Endothelial cell of umbilical vein (primary cell): ENCODE data around the gene ST6GALNAC3. TPM values are rescaled to one million over a fixed set of nuclear protein-coding genes. Genes with fewer than 3 reads are reported as not detected.

Source experiments
- BruUV-seq: library from RNA; stranded (reverse); fragments of 400-500 nt; replicated peaks from 2 replicates; lab custom pipeline; 2021; lab: Mats Ljungman, UMichigan
- CTCF ChIA-PET: fragments of 300-600, 350-600 bp; sonication (Branson Sonifier 250); formaldehyde crosslinking; loops from one replicate; lab custom pipeline; 2021; ENCODE audit warnings: antibody characterized with exemption, inconsistent platforms; lab: Charles Lee
- POLR2A ChIA-PET: fragments of 300-600, 350-600 bp; sonication (Branson Sonifier 250); formaldehyde crosslinking; loops from one replicate; lab custom pipeline; 2021; ENCODE audit warnings: antibody characterized with exemption, inconsistent platforms; lab: Charles Lee
- DNase-seq: peaks from one replicate; pipeline ENCODE4 v3.0.0-alpha.2; 2011; ENCODE audit warnings: low read depth, low spot score
- FAIRE-seq: peaks from 2 replicates; lab custom pipeline; 2011; peaks lifted over from hg19 to GRCh38; lab: Jason Lieb, UNC
- H2AFZ ChIP-seq: 2 replicates; pipeline ENCODE4 v1.6.0; 2012; ENCODE audit warnings: low read depth, low read length, control low read depth, inconsistent platforms
- H3K27ac ChIP-seq: 2 replicates; pipeline ENCODE4 v1.5.1; 2011; ENCODE audit warnings: low read depth, mild to moderate bottlenecking, control low read depth, low read length, moderate library complexity; ENCODE audit not compliant: insufficient read depth
- H3K27me3 ChIP-seq, 2 experiments: 2 replicates each; pipeline versions ENCODE4 v1.6.0 to v1.6.1; 2011; ENCODE audit warnings: low read length in 2 of 2, mixed read lengths in 1 of 2; ENCODE audit not compliant: control insufficient read depth in 2 of 2, insufficient read depth in 2 of 2
- H3K36me3 ChIP-seq, 2 experiments: 2 replicates in 1 of 2; 3 replicates in 1 of 2; pipeline ENCODE4 v1.5.1; 2011; ENCODE audit warnings: low read length in 2 of 2, mild to moderate bottlenecking in 1 of 2, moderate library complexity in 1 of 2; ENCODE audit not compliant: control insufficient read depth in 2 of 2, insufficient read depth in 2 of 2; ENCODE audit errors: extremely low read depth in 1 of 2
- H3K4me1 ChIP-seq: 3 replicates; pipeline ENCODE4 v1.5.1; 2011; ENCODE audit warnings: mild to moderate bottlenecking, low read length; ENCODE audit not compliant: control insufficient read depth, insufficient read depth; ENCODE audit errors: extremely low read depth
- H3K4me2 ChIP-seq: 2 replicates; pipeline ENCODE4 v1.6.1; 2011; ENCODE audit warnings: low read length, control low read depth, mixed read lengths; ENCODE audit not compliant: insufficient read depth
- H3K4me3 ChIP-seq, 3 experiments: fragments of 200-600 bp in 1 of 3; sonication (generic), shearing (Covaris generic) in 1 of 3; replicated peaks in 1 of 3; 2 replicates each; pipeline ENCODE4 v1.5.1; 2011 to 2016; ENCODE audit warnings: control low read depth in 3 of 3, low read length in 3 of 3, mild to moderate bottlenecking in 2 of 3, inconsistent platforms in 1 of 3, low read depth in 1 of 3, moderate library complexity in 1 of 3; ENCODE audit not compliant: insufficient read depth in 1 of 3
- H3K79me2 ChIP-seq: 2 replicates; pipeline ENCODE4 v1.6.0; 2012; ENCODE audit warnings: low read length, inconsistent platforms; ENCODE audit not compliant: control insufficient read depth, insufficient read depth
- H3K9ac ChIP-seq: replicated peaks from 2 replicates; pipeline ENCODE3; 2011; ENCODE audit warnings: low read length, control low read depth; ENCODE audit not compliant: insufficient read depth; ENCODE audit errors: extremely low read depth
- H3K9me1 ChIP-seq: replicated peaks from 3 replicates; pipeline ENCODE4 v1.6.0; 2011; ENCODE audit warnings: mild to moderate bottlenecking, low read length; ENCODE audit not compliant: control insufficient read depth, insufficient read depth; ENCODE audit errors: extremely low read depth
- H3K9me3 ChIP-seq: replicated peaks from 2 replicates; pipeline ENCODE4 v1.5.1; 2012; ENCODE audit warnings: low read length, inconsistent platforms; ENCODE audit not compliant: control insufficient read depth, insufficient read depth
- H4K20me1 ChIP-seq: replicated peaks from 2 replicates; pipeline ENCODE3; 2011; ENCODE audit warnings: mild to moderate bottlenecking, low read length; ENCODE audit not compliant: control insufficient read depth, insufficient read depth; ENCODE audit errors: extremely low read depth
- EZH2 ChIP-seq: IDR thresholded peaks from 2 replicates; pipeline ENCODE4 v1.6.1; 2012; ENCODE audit warnings: borderline replicate concordance, low read depth, mild to moderate bottlenecking, moderate library complexity, low read length, inconsistent platforms; ENCODE audit not compliant: severe bottlenecking
- FOS ChIP-seq: IDR thresholded peaks from 2 replicates; pipeline ENCODE4 v1.6.1; 2011; ENCODE audit warnings: mild to moderate bottlenecking, low read length, moderate library complexity, borderline replicate concordance; ENCODE audit not compliant: insufficient read depth
- GATA2 ChIP-seq: IDR thresholded peaks from 2 replicates; pipeline ENCODE4 v1.7.0; 2011; ENCODE audit warnings: low read depth, mild to moderate bottlenecking, moderate library complexity, mixed read lengths, low read length; ENCODE audit not compliant: insufficient read length, insufficient read depth
- JUN ChIP-seq: IDR thresholded peaks from 2 replicates; pipeline ENCODE4 v1.6.1; 2011; ENCODE audit warnings: borderline replicate concordance, low read depth; ENCODE audit not compliant: insufficient read length, insufficient read depth
- MYC ChIP-seq: IDR thresholded peaks from one replicate; pipeline ENCODE4 v1.6.1; 2011; ENCODE audit warnings: mild to moderate bottlenecking, low read depth, low read length
- POLR2A ChIP-seq: IDR thresholded peaks from 2 replicates; pipeline ENCODE4 v1.6.1; 2012; ENCODE audit warnings: low read depth, mild to moderate bottlenecking, control low read depth, low read length
- POLR2AphosphoS5 ChIP-seq: IDR thresholded peaks from 2 replicates; pipeline ENCODE4 v1.6.1; 2012; ENCODE audit warnings: low read depth, mild to moderate bottlenecking, control low read depth, low read length, moderate library complexity; ENCODE audit not compliant: insufficient read depth
- dilution Hi-C: fragments of 300-500 bp; cut with MboI; formaldehyde crosslinking; loops from one replicate; pipeline ENCODE4 v1.15.0; 2019; ENCODE audit warnings: low sequenced_read_pairs; ENCODE audit not compliant: extremely low pct_ligation_motif_present
- intact Hi-C: fragments of 100-400 bp; cut with micrococcal nuclease; formaldehyde crosslinking; loops from one replicate; pipeline ENCODE4 v1.10.0; 2022
- polyA plus RNA-seq, 4 experiments: library from polyadenylated mRNA; depleted of rRNA in 3 of 4; stranded (reverse) in 3 of 4; unstranded in 1 of 4; fragments of >200 nt; gene quantifications; 2 replicates each; pipeline versions ENCODE4 v1.2.1 to v1.2.3, GENCODE V29; 2011 to 2012; ENCODE audit warnings: missing spikeins in 1 of 4
- total RNA-seq: library from RNA; stranded (reverse); gene quantifications from 2 replicates; pipeline ENCODE4 v1.2.3, GENCODE V29; 2021
- TF ChIP-seq, protein P1 (sequence below): IDR thresholded peaks from 2 replicates; pipeline ENCODE4 v1.6.1; 2011; ENCODE audit not compliant: insufficient read depth, insufficient read length
- TF ChIP-seq, protein P2 (sequence below), 2 donors: IDR thresholded peaks; 1 replicate in 1 of 2; 2 replicates in 1 of 2; pipeline ENCODE4 v1.5.1; 2011; ENCODE audit warnings: low read length in 2 of 2, mild to moderate bottlenecking in 2 of 2, moderate library complexity in 2 of 2, control low read depth in 1 of 2, inconsistent platforms in 1 of 2, low read depth in 1 of 2; ENCODE audit not compliant: insufficient read depth in 1 of 2; ENCODE audit errors: extremely low read depth in 1 of 2

ST6GALNAC3 gene
- total and polyA plus RNA-seq, 2 donors (not counting 3 experiments of a cell fraction or from before 2014, with no cell fraction given), result 7.6 to 48.3 TPM

DNA sequence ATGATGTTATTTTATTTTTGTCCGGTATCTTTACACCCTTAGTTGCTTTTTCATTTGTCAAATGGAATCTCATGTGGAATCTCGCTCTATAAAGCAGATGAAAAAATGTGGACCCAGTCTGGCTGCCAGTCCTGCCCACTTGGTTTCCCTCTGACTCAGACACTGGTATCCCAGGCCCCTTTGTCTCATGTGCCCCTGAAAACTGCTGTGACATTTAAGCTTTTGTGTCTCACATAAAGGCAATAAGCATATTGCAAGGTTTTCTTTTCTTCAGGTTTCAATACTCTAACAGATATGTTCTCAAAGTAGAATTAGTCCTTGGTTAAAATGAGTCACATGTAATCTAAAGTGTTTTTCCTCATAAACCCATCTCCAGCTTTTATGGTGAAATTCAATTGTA, 183.3 kb downstream of the ST6GALNAC3 start:
- H3K4me3 ChIP-seq, result no peak overlapping the region
- H3K79me2 ChIP-seq, result no peaks in the 10 kb centered on the region
- H3K9me3 ChIP-seq, result no peaks in the 10 kb centered on the region
- no peaks in the 10 kb centered on the region for H3K36me3 ChIP-seq
- H3K4me2 ChIP-seq, result no peak overlapping the region
- no peaks in the 10 kb centered on the region for H3K27me3 ChIP-seq
- dilution Hi-C loops (no loop called here), intact Hi-C loops (no loop called here)
- H3K9ac ChIP-seq, result no peak overlapping the region
- H2AFZ ChIP-seq, result no peak overlapping the region
- ChIA-PET POLR2A (no interaction called here), CTCF (interaction anchor here (1.4 kb wide), 1 partner anchor 104 kb away, joined by 4 read pairs; no protein-coding TSS in a partner anchor)
- no peak for TF ChIP-seq GATA2
- TF ChIP-seq POLR2A, result no peak
- TF ChIP-seq JUN, result no peak
- no peak for TF ChIP-seq EZH2
- TF ChIP-seq, protein P1, sequence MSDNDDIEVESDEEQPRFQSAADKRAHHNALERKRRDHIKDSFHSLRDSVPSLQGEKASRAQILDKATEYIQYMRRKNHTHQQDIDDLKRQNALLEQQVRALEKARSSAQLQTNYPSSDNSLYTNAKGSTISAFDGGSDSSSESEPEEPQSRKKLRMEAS, result no peak
- TF ChIP-seq FOS, result no peak
- TF ChIP-seq POLR2AphosphoS5, result no peak
- no peak for TF ChIP-seq MYC
- TF ChIP-seq, protein P2, sequence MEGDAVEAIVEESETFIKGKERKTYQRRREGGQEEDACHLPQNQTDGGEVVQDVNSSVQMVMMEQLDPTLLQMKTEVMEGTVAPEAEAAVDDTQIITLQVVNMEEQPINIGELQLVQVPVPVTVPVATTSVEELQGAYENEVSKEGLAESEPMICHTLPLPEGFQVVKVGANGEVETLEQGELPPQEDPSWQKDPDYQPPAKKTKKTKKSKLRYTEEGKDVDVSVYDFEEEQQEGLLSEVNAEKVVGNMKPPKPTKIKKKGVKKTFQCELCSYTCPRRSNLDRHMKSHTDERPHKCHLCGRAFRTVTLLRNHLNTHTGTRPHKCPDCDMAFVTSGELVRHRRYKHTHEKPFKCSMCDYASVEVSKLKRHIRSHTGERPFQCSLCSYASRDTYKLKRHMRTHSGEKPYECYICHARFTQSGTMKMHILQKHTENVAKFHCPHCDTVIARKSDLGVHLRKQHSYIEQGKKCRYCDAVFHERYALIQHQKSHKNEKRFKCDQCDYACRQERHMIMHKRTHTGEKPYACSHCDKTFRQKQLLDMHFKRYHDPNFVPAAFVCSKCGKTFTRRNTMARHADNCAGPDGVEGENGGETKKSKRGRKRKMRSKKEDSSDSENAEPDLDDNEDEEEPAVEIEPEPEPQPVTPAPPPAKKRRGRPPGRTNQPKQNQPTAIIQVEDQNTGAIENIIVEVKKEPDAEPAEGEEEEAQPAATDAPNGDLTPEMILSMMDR (IDR thresholded peaks at IDR 0.05; ENCODE audit: extremely low read depth in 1 of 2, insufficient read depth in 1 of 2, low read depth in 1 of 2, low read length in 2 of 2), result no peak
- H3K4me1 ChIP-seq, result peaks cover 31% of the 10 kb centered on the region
- H3K27ac ChIP-seq, result no peak overlapping the region
- BruUV-seq, result no TSS peak
- no peak for FAIRE-seq
- H3K9me1 ChIP-seq, result no peaks in the 10 kb centered on the region
- no peaks in the 10 kb centered on the region for H4K20me1 ChIP-seq
- DNase-seq, result peak; percentile 20
